Ascending aorta (tissue), 2 donors: ENCODE data around the gene ADAMTS17. TPM values are rescaled to one million over a fixed set of nuclear protein-coding genes. Genes with fewer than 3 reads are reported as not detected.

Experiments
- DNase-seq, 2 donors: peaks; one replicate each; pipeline ENCODE4 v3.0.0-alpha.2; 2019; ENCODE audit warnings: low spot score in 2 of 2
- H3K27ac ChIP-seq, 2 donors: fragments of 200-600 bp; sonication (generic); one replicate each; pipeline ENCODE4 v1.5.1; 2016 to 2017; ENCODE audit warnings: mild to moderate bottlenecking in 1 of 2
- H3K27me3 ChIP-seq: fragments of 200-600 bp; sonication (generic); one replicate; pipeline ENCODE4 v1.5.1; 2017
- H3K36me3 ChIP-seq, 2 donors: fragments of 200-600 bp; sonication (generic); one replicate each; pipeline ENCODE4 v1.5.1; 2016
- H3K4me1 ChIP-seq, 2 donors: fragments of 200-600 bp; sonication (generic); one replicate each; pipeline ENCODE4 v1.5.1; 2016 to 2017; ENCODE audit warnings: mild to moderate bottlenecking in 1 of 2
- H3K4me3 ChIP-seq, 2 donors: fragments of 200-600 bp; sonication (generic); one replicate each; pipeline ENCODE4 v1.5.1; 2016 to 2017; ENCODE audit warnings: mild to moderate bottlenecking in 1 of 2
- H3K9me3 ChIP-seq, 2 donors: fragments of 200-600 bp; sonication (generic); one replicate each; pipeline ENCODE4 v1.5.1; 2016
- CTCF ChIP-seq, 3 experiments: fragments of 200-600 bp in 2 of 3; fragments of 450-650 bp in 1 of 3; sonication (generic) in 2 of 3; IDR thresholded peaks; one replicate each; pipeline ENCODE4 v1.5.1; 2016 to 2019; ENCODE audit warnings: antibody characterized with exemption in 3 of 3, mild to moderate bottlenecking in 1 of 3, moderate library complexity in 1 of 3
- intact Hi-C: fragments of 100-400 bp; cut with DNase I; formaldehyde crosslinking; loops from one replicate; pipeline ENCODE4 v1.15.1; 2023
- total RNA-seq: library from RNA; depleted of rRNA; stranded (reverse); fragments of >200 nt; gene quantifications from one replicate; pipeline ENCODE4 v1.1.0, GENCODE V29; 2016

ADAMTS17 gene
- total RNA-seq, 1 donor from 2014 or later: 2.8 TPM

- TF ChIP-seq CTCF (IDR thresholded peaks at IDR 0.05): no peak
- Histone ChIP-seq H3K27me3 (no peaks in the 10 kb centered on the region), H3K9me3 (no peaks in the 10 kb centered on the region), H3K27ac (no peak overlapping the region), H3K4me3 (no peak overlapping the region), H3K36me3 (no peaks in the 10 kb centered on the region), H3K4me1 (no peaks in the 10 kb centered on the region)
- DNase-seq: no peak
- intact Hi-C loops: no loop called here
Measured at GRCh38 chr15:100226107-100226506, 115.7 kb downstream of the ADAMTS17 start.

- intact Hi-C loops: no loop called here
- Histone ChIP-seq H3K4me1 (no peaks in the 10 kb centered on the region), H3K27ac (no peak overlapping the region), H3K27me3 (no peaks in the 10 kb centered on the region), H3K9me3 (no peaks in the 10 kb centered on the region), H3K4me3 (no peak overlapping the region), H3K36me3 (no peaks in the 10 kb centered on the region)
- DNase-seq: no peak
- TF ChIP-seq CTCF (IDR thresholded peaks at IDR 0.05): no peak
Measured at GRCh38 chr15:100224206-100225185, 117.3 kb downstream of the ADAMTS17 start.

- Histone ChIP-seq H3K9me3 (no peaks in the 10 kb centered on the region), H3K27me3 (no peaks in the 10 kb centered on the region), H3K36me3 (no peaks in the 10 kb centered on the region), H3K27ac (no peak overlapping the region), H3K4me3 (no peak overlapping the region), H3K4me1 (no peaks in the 10 kb centered on the region)
- intact Hi-C loops: no loop called here
- no peak for DNase-seq
- no peak for TF ChIP-seq CTCF (IDR thresholded peaks at IDR 0.05)
Measured at GRCh38 chr15:100222349-100222715, 119.4 kb downstream of the ADAMTS17 start.

- no peak overlapping the region for H3K4me3 ChIP-seq
- intact Hi-C loops: no loop called here
- no peaks in the 10 kb centered on the region for H3K9me3 ChIP-seq
- no peak overlapping the region for H3K27ac ChIP-seq
- no peak for TF ChIP-seq CTCF (IDR thresholded peaks at IDR 0.05)
- H3K27me3 ChIP-seq: no peaks in the 10 kb centered on the region
- no peaks in the 10 kb centered on the region for H3K36me3 ChIP-seq
- no peaks in the 10 kb centered on the region for H3K4me1 ChIP-seq
- no peak for DNase-seq
Measured at GRCh38 chr15:100221471-100222348, 120.1 kb downstream of the ADAMTS17 start.

GRCh38 chr15:100220058-100220768 lies 121.6 kb downstream of the ADAMTS17 start:
- Histone ChIP-seq H3K9me3 (no peaks in the 10 kb centered on the region), H3K4me3 (no peak overlapping the region), H3K27ac (no peak overlapping the region), H3K36me3 (no peaks in the 10 kb centered on the region), H3K4me1 (peaks cover 3 to 12% of the 10 kb centered on the region in 2 donors), H3K27me3 (no peaks in the 10 kb centered on the region)
- TF ChIP-seq CTCF (IDR thresholded peaks at IDR 0.05): no peak
- intact Hi-C loops: no loop called here
- no peak for DNase-seq
